Kasumi-1 (cell line): ENCODE measurements around the gene SNX9.
"Not testable (repeated sequence)": the region's sequence is repeated elsewhere in the genome, so short reads cannot be mapped to it uniquely, and the experiment has no call there.

Experiments
- DNase-seq, 2 experiments: peaks; one replicate each; lab custom pipeline; 2025; lab: John Stamatoyannopoulos, UW

Gene SNX9

GRCh38 chr6:157954150-157955117, 131.4 kb downstream of the SNX9 start:
- no peak for DNase-seq

GRCh38 chr6:157955675-157956074, 132.6 kb downstream of the SNX9 start:
- no peak for DNase-seq

- DNase-seq: no peak
These were observed 133.2 kb downstream of the SNX9 start for GRCh38 chr6:157956171-157956730.

- no peak for DNase-seq
These were observed 136.6 kb downstream of the SNX9 start for GRCh38 chr6:157959451-157960227.

- DNase-seq: no peak
These were observed 138.2 kb downstream of the SNX9 start for GRCh38 chr6:157961153-157961831.

GRCh38 chr6:157961832-157962575, 139.0 kb downstream of the SNX9 start:
- DNase-seq: no peak

- DNase-seq: no peak
These were observed 139.7 kb downstream of the SNX9 start for GRCh38 chr6:157962601-157963302.

- no peak for DNase-seq
These were observed 141.1 kb downstream of the SNX9 start for GRCh38 chr6:157964100-157964499.

- DNase-seq: no peak
These were observed 142.3 kb downstream of the SNX9 start for GRCh38 chr6:157965387-157965786.

- peak in 1 of 2 experiments; percentile 7 for DNase-seq
These were observed 143.5 kb downstream of the SNX9 start for GRCh38 chr6:157966589-157966977.

GRCh38 chr6:157967020-157967419, 144.0 kb downstream of the SNX9 start:
- DNase-seq: no peak

GRCh38 chr6:157967486-157967885, 144.4 kb downstream of the SNX9 start:
- no peak for DNase-seq

- DNase-seq: not testable (repeated sequence)
These were observed 149.1 kb downstream of the SNX9 start for GRCh38 chr6:157972177-157972576.

- DNase-seq: no peak
These were observed 151.4 kb downstream of the SNX9 start for GRCh38 chr6:157974341-157974894.

GRCh38 chr6:157974967-157975366, 151.9 kb downstream of the SNX9 start:
- DNase-seq: no peak

- no peak for DNase-seq
These were observed 152.4 kb downstream of the SNX9 start for GRCh38 chr6:157975456-157975855.

- no peak for DNase-seq
These were observed 153.5 kb downstream of the SNX9 start for GRCh38 chr6:157976345-157977175.

GRCh38 chr6:157977176-157977804, 154.2 kb downstream of the SNX9 start:
- no peak for DNase-seq
